HuH-7 (cell line): ENCODE measurements around the gene VWDE.
"Not testable (repeated sequence)": the region's sequence is repeated elsewhere in the genome, so short reads cannot be mapped to it uniquely, and the experiment has no call there.

ENCODE experiments used
- DNase-seq: peaks from one replicate; pipeline ENCODE4 v3.0.0; 2011; ENCODE audit warnings: low spot score

Gene VWDE

DNA sequence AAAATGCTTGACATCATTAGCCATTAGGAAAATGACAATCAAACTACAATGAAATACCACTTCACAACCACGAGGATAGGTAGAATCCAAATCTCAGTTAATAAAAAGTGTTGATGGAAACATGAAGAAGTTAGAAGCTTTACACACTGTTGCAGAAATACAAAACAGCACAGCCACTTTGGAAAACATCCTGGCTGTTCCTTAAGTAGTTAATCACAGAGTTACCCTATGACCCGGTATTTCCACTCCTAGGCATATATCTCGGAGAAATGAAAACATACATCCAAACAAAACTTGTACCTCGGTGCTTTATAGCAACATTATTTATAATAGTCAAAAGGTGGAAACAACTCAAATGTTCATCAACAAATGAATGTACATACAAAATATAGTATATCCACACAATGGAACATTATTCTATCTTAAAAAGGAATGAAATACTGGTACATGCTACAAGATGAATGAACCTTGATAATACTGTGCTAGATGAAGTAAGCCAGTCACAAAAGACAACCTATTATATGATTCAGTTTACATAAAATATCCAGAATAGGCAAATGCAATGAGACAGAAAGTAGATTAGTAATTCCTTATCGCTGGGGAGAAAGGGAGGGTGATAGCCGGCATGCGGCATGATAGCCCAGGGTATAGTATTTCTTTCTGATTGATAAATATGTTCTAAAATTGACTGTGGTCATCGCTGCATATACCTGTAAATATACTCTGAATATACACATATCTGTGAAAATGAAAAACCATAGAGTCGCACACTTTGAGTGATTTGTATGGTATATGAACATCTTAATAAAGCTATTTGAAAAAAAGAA, 1.9 kb downstream of the VWDE start:
- DNase-seq: no peak

DNA sequence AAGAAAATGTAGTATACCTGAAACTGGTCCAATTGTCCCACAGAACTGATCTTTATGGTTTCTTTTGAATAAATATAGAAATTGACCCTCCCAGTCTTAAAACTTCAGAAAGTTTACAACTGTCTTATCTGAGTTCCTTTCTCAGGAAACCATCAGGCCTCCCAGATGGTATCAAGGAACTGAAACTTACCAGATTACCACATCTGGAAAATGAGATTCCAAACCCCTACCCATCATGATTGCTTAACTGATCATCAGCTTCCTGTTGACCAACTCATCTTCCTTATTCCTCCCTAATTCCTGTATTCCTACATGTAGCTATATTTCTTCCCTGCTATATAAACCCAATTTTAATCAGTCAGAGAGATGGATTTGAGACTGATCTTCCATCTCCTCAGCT, 5.5 kb downstream of the VWDE start:
- no peak for DNase-seq

DNA sequence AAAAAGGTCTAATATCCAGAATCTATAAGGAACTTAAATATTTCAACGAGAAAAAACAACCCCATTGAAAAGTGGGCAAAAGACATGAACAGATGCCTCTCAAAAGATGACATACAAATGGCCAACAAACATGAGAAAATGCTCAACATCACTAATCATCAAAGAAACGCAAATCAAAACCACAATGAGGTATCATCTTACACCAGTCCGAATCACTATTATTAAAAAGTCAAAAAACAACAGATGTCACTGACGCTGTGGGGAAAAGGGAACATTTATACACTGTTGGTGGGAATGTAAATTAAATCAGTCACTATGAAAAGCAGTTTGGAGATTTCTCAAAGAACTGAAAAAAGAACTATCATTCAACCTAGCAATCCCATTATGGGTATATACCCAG, 6.0 kb downstream of the VWDE start:
- no peak for DNase-seq

DNA sequence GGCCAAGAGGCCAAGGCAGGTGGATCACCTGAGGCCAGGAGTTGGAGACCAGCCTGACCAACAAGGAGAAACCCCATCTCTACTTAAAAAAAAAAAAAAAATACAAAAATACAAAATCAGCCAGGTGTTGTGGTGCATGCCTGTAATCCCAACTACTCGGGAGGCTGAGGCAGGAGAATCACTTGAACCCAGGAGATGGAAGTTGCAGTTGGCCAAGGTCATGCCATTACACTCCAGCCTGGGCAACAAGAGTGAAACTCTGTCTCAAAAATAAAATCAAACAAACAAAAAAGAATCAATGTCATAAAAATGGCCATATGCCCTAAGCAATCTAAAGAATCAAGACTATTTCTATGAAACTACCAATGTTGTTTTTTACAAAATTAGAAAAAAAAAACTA, 7.0 kb downstream of the VWDE start:
- not testable (repeated sequence) for DNase-seq

DNA sequence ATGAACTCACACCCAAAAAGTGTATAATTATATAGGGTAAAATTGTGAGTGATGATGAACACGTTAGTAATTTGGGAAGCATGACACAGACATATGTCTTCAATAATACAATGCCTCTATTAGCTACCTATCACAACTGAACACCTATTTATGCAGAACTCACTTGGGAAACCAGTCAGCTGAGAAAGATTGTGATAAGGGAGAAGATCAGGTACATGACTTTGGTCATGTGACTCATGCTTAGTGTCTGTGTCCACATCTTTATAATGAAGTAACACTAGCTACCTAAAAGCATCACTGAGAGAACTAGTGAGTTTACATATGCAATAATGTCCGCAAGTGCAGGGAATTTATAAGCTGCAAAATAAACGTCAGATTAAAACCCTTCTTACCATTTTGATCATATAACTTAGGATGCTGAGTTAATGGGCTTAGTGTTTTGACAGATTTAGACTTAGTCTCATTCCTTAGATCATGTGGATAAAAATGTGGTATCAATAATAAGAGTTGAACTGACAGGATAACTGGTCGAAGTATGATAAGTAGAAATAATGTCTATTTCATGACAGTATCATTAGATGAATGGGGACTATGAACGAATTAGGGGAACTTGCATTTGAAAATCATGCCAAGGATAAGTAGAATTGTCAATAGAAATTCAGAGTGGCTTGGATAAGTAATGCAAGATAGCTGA, 11.6 kb downstream of the VWDE start:
- no peak for DNase-seq

DNA sequence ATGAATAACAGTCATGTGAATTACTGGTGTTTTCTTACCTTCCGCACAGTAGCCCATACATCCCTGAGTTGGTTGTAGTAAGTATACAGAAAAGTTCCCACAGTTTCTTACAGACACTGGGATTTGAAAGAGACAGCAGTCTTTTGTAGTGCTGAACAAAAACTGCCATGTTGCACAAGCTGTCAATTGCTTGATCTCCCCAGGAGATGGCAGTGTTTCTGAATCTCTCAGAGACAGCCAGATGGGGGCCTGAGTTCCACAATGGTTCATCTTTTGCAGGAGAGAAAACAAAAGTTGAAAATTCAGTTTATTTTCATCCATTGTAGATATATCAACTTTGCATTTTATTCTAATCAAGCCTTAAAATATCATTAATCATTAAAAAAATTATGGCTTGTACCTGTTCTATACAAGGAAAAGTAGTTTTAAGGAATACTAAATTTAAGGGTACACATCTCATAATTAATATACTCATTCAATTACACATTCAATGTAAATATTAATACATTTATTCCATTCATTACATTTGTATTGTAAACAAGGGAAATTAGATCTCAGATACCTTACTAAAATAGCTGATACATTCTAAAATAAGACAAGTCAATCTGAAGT, 14.5 kb downstream of the VWDE start:
- peak; percentile 52 for DNase-seq

DNA sequence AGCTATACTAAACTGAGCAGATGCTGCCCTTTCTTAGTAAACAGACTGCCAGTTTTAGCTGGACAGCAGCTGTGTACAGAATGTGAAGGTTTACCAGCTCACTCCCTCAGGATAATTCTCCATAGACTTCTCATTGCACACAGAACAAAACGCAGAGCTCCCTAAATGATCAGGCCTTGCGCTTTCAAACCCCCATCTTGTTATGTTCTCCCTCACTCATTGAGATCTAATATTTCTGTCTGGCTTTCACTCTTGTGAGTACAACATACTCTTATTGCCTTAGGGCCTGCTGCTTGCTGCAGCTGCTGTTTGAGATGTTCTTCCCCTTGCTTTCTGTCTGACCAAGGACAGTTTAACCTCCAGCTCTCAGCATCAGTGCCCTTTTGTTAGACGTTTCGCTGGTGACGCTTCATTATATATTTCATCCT, 17.3 kb downstream of the VWDE start:
- DNase-seq: no peak

DNA sequence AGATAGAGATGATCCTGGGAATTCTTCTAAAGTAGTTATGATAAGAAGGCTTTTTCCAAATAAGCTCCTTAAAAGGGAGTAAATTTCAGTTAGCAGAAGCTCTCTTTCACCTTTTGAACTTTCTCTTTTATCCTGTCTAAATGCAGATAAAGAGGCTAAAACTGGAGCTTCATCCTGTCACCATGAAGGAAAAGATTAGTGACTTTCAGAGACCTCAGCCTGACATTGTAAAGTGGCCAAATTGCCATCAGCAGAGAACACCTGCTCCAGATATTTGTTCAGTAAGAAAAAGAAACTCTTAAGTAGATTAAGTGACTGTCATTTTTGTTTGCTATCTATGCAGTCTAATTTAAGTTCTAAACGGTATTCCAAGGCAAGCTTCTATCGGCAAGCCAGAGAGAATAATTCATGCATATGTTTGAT, 18.3 kb downstream of the VWDE start:
- no peak for DNase-seq

DNA sequence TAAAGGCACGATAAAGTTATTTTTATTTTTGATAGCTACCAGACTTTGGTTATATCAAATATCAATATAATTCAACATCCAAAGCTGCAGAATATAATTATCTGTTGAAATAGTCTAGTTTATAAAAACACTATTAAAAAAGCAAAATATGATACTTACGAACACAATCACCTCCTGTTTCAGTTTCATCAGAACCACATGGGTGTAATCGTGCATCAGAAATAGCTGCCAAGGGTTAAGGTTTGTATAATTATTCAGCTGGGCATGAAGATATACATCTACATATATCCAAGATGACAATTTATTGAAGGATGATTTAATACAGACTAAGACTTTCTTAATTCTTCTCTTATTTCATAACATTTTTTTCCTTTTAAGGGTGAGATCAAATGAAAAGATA, 20.3 kb downstream of the VWDE start:
- DNase-seq: no peak

DNA sequence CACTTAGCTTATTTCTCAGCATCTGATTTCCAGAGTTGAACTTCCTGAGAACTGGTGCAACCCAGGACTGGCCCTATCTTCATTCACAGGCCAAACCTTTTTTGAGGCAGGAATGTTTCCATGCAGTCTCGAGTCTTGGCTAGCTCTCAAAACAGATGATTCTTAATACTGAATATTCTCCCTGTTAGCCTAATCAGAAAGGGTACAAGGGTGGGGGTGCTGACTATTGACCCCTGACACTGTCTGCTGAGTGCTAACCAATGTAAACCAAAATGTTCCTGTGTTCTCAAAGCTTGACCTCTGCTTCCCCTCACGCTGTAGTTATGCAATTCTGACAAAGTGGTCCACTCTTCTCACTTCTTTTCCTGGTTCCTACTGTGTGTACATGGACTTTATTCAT, 25.3 kb downstream of the VWDE start:
- DNase-seq: no peak

DNA sequence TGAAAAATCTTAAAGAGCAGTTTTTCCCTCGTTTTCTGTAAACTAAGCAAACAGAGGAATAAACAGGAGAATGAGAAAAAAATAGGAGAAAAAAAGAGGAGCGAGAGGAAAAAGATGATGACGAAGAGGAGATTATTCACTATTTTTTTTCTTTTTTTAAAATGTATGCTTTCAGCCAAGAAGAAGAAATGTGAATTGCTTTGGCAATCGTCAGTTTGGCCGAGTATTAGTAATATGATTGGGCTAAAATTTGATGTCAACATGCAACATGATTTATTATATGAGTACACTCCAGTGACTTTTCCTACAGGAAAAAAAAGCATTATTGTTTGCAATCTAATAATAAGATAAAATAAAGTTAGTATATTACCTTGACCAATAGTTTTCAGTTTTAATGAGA, 26.3 kb downstream of the VWDE start:
- DNase-seq: no peak

DNA sequence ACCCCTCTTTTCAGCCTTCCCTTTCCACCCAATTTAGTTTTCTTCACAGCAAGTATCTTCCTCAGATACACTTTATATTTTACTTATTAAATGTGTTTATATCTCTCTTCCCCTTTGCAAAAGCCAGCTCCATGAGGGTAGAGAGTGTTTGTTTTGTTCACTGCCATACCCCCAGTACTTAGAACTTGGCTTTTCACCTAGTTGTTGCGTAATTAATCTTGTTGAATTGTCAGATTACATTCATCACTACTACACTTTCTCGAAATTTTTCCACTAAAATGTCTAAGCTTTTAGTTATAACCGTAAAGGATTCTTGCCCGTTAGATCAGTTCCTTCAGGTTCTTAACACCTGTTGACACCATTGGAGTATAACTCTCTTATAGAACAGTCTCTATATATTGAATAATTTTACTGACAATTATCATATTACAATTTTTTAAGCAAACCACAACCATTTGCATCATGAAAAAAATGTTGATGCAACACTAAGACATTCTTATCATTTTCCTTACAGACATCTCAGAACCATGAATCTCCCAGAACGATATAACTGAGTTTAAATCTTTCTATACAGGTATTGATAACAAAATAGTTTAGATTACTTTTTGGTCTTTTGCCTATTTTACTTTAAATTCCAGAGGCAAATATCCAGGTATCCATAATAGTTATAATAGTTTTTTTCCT, 29.9 kb downstream of the VWDE start:
- DNase-seq: no peak

DNA sequence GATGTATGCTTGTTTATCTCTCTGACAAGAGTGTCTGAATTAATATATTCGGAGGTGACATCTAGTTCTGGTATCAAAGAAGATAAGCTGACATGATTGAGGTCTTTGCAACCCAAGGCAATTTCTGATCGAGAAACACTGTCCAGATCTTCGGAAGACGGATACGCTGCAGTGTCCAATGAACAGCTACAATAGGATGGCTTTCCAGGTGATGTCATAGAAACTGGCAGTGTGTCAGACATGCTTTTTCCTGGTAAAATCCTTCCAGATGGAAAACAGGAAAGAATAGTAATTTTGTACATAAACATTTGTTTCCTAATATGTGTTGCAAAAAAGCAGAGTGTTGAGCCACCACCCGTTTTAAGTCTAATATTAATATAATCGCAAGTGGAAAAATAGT, 33.4 kb downstream of the VWDE start:
- DNase-seq: no peak

DNA sequence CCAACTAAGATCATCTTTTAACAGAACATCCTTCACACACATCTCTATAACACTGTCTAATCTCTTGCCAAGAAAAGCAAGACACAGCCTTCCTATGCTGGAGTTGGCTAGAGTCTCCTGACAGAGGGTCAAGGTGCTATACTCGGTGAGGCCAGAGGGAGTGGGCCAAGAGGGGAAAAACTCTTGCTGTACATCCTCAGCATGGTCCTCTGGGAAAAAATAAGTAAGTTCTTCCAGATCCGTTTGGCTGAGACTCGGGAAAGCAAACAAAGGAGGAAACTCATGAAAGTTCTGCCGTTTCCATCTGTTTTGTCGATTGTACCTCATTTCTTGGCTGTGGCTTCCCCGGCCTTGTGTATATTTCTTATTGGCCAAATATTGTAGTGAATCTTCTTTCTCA, 33.9 kb downstream of the VWDE start:
- DNase-seq: no peak

DNA sequence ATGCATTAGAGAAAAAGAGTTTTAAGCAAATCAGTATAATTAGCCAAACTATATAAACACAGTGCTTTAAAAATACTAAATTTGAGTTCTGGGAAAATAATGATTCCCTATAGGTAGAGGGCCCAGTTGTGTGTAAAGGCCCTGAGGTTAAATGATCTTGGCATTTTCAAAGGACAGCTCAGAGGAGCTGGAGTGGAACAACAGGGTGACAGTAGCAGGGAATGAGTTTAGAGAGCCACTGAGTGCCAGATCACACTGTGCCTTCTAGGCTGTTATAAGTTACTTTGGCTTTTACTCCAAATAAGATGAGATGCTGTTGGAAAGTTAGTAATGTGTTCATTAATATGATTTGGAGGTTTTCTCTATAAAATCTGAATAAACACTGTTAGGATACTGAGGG, 34.6 kb downstream of the VWDE start:
- DNase-seq: no peak

DNA sequence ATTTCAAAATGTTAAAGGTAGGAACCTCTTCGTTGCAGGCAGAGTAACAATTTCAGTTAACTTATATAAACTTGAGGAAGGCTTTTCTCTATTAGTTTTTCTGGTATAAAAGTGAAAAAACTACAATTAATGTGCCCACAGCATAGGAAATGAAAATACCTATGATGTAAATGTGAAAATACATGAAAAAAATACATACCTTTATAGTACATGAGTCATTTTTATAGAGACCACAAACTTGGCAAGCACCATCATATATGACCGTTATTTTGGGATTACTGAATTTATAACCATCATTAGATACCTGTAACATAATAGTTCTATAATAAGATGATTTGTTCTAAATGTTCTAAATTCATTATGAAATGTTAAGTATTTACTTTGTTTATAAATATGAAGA, 42.7 kb downstream of the VWDE start:
- no peak for DNase-seq

DNA sequence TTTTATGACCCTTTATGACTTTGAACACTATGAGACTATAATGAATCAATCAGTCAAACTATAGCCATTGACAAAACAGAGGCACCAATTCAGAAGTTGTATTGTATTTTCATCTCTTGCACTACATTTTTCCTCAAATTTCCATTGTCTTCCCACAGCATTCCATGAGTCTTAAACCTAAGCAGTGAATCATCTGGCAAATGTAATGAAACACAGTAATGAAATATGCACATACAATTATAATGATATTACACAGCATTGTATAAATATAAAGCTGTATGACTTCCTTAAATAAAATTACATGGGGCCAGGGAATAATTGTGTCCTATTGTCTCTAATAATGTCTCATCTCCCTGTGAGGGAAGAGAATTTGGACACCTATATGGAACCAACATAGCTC, 45.0 kb downstream of the VWDE start:
- no peak for DNase-seq

DNA sequence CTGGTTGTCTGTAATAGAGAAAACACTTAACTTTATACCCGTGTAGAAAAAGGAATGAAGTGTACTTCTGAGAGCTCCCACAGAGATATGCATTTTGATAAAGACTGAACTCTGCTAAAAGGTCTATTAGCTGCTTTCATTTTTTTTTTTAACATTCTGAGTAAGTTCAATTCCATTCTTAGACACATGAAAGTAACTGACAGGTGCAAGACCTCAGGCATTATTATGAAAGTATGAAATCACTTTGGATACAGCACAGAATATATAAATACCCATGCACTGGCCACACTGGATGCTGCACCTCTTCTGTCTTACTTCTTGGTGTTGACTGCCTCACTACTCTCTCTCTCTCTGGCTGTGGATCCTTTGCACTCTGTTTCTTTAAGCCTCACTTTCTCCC, 46.2 kb downstream of the VWDE start:
- DNase-seq: no peak

DNA sequence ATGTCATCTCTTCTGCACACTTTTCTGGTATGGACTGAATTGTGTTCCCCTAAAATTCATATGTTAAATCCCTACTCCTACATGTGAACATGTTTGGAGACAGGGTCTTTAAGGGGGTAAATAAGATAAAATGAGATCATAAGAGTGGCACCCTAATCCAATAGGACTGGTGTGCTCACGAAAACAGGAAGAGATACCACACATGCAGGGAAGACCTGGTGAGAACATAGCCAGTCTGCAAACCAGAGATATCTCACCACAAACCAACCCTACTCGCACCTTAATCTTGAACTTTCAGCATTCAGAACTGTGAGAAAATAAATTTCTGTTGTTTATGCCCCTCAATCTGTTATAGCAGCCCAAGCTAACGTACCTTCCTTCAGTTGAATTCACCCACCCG, 51.8 kb downstream of the VWDE start:
- DNase-seq: no peak

DNA sequence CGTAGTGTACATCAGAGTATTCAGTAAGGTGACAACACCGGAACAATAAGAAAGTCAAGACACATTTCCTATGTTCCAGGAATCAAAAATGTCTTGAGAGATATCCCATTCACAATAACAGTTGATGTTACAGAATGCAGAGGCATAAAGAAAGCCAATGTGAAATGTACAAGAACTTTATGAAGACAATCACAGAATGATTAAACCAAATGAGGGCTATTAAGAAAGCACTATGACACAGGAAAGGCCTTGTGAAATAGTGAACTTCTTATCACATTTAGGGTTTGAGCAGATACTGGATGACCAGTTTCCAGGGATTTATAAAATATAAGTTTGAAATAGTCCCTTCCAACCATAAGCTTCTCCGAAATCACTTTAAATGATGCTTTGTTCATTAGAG, 52.7 kb downstream of the VWDE start:
- DNase-seq: no peak

DNA sequence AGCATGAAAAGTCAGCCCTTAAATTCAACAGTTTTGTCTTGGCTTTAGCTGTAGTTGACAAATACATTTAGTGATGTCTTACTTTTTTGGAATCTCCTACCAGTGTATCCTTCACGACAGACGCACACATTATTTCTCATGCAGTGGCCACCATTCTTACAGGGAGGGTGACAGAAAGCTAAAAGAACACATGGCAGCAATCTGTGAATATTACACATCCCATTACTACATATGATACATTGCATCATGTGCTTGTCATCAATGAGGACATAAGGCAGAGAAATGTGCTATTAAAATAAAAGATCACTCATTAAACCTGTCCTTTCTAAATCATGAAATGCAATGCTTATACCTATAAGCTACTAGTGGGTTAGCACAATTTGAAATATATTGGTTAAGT, 66.6 kb downstream of the VWDE start:
- DNase-seq: no peak

DNA sequence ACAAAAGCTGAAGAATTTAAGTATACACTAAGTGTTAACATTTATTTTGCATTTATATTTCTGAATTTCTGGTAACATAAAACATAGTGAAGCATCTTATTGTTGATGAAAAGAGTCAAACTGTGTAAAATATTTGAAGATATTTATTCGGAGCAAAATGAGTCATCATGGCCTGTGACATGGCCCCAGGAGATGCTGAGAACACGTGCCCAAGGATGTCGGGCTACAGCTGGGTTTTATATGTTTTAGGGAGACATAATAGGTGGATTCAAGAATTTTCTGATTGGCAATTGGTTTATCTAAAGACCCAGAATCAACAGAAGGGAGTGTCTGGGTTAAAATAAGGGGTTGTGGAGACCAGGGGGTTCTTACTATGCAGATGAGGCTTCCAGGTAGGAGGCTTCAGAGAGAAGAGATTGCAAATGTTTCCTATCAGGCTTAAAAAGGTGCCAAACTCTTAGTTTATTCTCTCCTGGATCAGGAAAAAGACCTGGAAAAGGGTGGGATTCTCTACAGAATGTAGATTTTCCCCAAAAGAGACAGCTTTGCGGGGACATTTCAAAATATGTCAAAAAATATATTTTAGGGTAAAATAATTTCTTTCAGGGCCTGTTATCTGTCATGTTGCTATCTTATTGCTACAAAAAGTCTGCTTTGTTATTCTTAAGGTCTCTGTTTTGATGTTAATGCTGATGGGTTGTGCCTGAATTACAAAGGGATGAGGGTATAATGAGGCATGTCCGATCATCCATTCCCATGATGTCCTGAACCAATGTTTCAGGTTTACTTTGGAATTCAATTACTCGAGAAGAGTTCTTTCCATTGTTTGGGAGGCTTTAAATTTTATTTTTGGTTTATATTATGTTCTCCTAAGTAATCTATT, 74.5 kb downstream of the VWDE start:
- no peak for DNase-seq
